SK-N-SH (cell line): Measurements from ENCODE around the gene ENPP7.

Experiments used
- EZH2phosphoT487 ChIP-seq: fragments of 200-600 bp; sonication (generic); IDR thresholded peaks from 2 replicates; pipeline ENCODE4 v1.6.1; 2017; ENCODE audit warnings: low read depth, mixed run types, mild to moderate bottlenecking, antibody characterized with exemption, moderate library complexity, borderline replicate concordance
- FOXJ3 ChIP-seq: sonication (generic); formaldehyde crosslinking; IDR thresholded peaks from 2 replicates; pipeline ENCODE4 v1.5.1; 2020; ENCODE audit warnings: mild to moderate bottlenecking, missing genetic modification reagents
- GABPA ChIP-seq: IDR thresholded peaks from 2 replicates; pipeline ENCODE4 v1.4.0; 2012; ENCODE audit warnings: low read depth, mild to moderate bottlenecking
- NRF1 ChIP-seq: IDR thresholded peaks from 2 replicates; pipeline ENCODE4 v1.6.1; 2012; ENCODE audit warnings: low read depth, mild to moderate bottlenecking, low read length
- POLR2AphosphoS5 ChIP-seq: IDR thresholded peaks from 2 replicates; pipeline ENCODE4 v1.6.1; 2012; ENCODE audit warnings: low read depth, low read length
- REST ChIP-seq: IDR thresholded peaks from 2 replicates; pipeline ENCODE4 v1.6.1; 2012; ENCODE audit warnings: mild to moderate bottlenecking, low read depth, low read length, moderate library complexity
- RFX5 ChIP-seq: IDR thresholded peaks from 2 replicates; pipeline ENCODE4 v1.6.1; 2012; ENCODE audit warnings: mild to moderate bottlenecking, improper control_type of control experiment, low read length
- TAF1 ChIP-seq: IDR thresholded peaks from 2 replicates; pipeline ENCODE4 v1.6.1; 2012; ENCODE audit warnings: low read depth, mild to moderate bottlenecking, low read length, moderate library complexity, borderline replicate concordance
- TCF12 ChIP-seq: IDR thresholded peaks from 2 replicates; pipeline ENCODE4 v1.4.0; 2012
- YY1 ChIP-seq: IDR thresholded peaks from 2 replicates; pipeline ENCODE4 v1.4.0; 2012; ENCODE audit warnings: low read depth, mild to moderate bottlenecking
- TF ChIP-seq, protein P1 (sequence below): fragments of 200-600 bp; sonication (generic); IDR thresholded peaks from 2 replicates; pipeline ENCODE4 v1.6.1; 2017; ENCODE audit warnings: antibody characterized with exemption, mild to moderate bottlenecking, moderate library complexity
- TF ChIP-seq, protein P2 (sequence below): fragments of 150-350 bp; IDR thresholded peaks from 2 replicates; pipeline ENCODE4 v1.6.1; 2017; ENCODE audit warnings: antibody characterized with exemption, low read length, low read depth, borderline replicate concordance
- TF ChIP-seq, protein P3 (sequence below): IDR thresholded peaks from 2 replicates; pipeline ENCODE4 v1.4.0; 2012; ENCODE audit warnings: low read depth, borderline replicate concordance

DNA sequence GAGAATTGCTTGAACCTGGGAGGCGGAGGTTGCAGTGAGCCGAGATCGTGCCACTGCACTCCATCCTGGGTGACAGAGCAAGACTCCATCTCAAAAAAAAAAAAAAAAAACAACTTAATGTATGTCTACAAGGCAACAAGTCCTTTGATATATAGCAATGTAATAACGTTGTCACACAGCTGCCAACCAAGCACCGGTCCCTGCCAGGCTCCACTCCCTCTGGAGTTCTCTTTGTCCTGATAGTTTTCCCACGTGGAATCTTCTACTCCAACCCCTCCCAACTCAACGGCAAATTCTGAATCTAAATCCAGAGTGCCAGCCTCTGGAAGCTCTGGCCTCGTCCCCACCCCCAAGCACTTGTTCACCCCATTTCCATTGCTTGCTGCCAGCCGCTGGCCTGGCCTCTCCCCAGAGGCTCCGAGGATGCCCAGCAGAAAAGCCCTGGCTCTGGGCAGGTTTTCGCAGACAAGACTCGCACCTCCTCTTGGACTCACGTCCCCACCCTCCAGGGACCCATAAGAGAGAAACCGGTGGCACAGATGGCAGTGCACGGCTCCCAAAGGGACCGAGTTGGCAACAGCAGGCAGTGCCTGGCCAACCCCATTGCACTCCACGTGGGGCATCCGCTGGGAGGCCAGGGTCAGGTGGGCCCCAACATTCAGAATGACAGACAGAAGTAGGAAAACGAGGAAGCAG, 31.3 kb downstream of the ENPP7 start:
- TF ChIP-seq POLR2AphosphoS5 (no peak), FOXJ3 (no peak), YY1 (no peak), TAF1 (no peak), EZH2phosphoT487 (no peak), GABPA (no peak), REST (no peak), TCF12 (no peak), NRF1 (no peak), RFX5 (no peak)
- TF ChIP-seq, protein P1, sequence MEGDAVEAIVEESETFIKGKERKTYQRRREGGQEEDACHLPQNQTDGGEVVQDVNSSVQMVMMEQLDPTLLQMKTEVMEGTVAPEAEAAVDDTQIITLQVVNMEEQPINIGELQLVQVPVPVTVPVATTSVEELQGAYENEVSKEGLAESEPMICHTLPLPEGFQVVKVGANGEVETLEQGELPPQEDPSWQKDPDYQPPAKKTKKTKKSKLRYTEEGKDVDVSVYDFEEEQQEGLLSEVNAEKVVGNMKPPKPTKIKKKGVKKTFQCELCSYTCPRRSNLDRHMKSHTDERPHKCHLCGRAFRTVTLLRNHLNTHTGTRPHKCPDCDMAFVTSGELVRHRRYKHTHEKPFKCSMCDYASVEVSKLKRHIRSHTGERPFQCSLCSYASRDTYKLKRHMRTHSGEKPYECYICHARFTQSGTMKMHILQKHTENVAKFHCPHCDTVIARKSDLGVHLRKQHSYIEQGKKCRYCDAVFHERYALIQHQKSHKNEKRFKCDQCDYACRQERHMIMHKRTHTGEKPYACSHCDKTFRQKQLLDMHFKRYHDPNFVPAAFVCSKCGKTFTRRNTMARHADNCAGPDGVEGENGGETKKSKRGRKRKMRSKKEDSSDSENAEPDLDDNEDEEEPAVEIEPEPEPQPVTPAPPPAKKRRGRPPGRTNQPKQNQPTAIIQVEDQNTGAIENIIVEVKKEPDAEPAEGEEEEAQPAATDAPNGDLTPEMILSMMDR: no peak
- TF ChIP-seq, protein P2, sequence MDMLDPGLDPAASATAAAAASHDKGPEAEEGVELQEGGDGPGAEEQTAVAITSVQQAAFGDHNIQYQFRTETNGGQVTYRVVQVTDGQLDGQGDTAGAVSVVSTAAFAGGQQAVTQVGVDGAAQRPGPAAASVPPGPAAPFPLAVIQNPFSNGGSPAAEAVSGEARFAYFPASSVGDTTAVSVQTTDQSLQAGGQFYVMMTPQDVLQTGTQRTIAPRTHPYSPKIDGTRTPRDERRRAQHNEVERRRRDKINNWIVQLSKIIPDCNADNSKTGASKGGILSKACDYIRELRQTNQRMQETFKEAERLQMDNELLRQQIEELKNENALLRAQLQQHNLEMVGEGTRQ: no peak
- TF ChIP-seq, protein P3, sequence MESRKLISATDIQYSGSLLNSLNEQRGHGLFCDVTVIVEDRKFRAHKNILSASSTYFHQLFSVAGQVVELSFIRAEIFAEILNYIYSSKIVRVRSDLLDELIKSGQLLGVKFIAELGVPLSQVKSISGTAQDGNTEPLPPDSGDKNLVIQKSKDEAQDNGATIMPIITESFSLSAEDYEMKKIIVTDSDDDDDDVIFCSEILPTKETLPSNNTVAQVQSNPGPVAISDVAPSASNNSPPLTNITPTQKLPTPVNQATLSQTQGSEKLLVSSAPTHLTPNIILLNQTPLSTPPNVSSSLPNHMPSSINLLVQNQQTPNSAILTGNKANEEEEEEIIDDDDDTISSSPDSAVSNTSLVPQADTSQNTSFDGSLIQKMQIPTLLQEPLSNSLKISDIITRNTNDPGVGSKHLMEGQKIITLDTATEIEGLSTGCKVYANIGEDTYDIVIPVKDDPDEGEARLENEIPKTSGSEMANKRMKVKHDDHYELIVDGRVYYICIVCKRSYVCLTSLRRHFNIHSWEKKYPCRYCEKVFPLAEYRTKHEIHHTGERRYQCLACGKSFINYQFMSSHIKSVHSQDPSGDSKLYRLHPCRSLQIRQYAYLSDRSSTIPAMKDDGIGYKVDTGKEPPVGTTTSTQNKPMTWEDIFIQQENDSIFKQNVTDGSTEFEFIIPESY: no peak
